ENCODE measurements around the gene FNIP1.

The FNIP1 gene

DNA sequence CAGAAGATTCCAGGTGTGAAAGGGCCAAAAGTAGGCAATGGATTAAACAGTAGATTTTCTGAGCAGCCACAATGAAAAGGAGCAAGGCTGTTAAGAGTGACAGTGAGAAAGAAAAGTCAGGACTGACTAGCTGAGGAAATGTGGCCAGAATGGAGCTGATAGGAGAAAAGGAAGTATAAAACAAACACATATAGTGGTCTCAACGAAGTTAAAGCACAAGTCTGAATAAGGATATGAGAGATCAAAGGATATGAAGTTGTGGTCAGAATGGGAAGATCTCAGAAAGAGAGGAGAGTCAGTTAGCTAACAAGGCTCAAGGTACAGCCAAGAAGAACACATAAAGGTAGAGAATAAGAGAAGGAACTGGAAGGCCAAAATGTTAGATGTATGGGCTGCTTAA, 39.9 kb downstream of the FNIP1 start:
- POLR2A ChIA-PET = no interaction called here
- CTCF ChIA-PET = no interaction called here
- no peak for DNase-seq (ENCODE audit: extremely low spot score)
- no peak for TF ChIP-seq BHLHE40 (IDR thresholded peaks at IDR 0.05; ENCODE audit: borderline replicate concordance)
- no peak for TF ChIP-seq FOXA1 (IDR thresholded peaks at IDR 0.05)
- TF ChIP-seq TARDBP (IDR thresholded peaks at IDR 0.05) = no peak

DNA sequence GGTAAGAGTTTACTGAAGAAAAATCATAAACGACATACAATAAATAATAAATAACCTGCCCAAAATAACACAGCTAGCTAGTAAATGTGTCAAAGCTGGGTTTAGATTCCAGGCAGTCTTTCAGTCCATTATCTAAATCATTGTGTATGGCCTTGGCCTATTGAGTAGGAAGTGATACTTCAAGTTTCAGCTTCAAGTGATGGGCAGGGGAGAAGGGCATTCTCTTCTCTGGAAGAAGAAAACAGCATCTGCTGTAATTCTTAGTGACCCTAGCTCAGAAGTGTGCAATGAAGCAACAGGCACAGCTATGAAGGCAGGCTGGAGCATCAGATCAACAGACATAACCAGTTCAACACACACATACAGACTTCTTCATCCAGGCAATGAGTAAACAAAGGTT, 42.5 kb downstream of the FNIP1 start:
- TF ChIP-seq SP1 (IDR thresholded peaks at IDR 0.05) (no peak), FOXA1 (IDR thresholded peaks at IDR 0.05) (no peak), ARNT (IDR thresholded peaks at IDR 0.05) (no peak), CTBP1 (IDR thresholded peaks at IDR 0.05; ENCODE audit: borderline replicate concordance) (no peak), SUZ12 (IDR thresholded peaks at IDR 0.05) (no peak), TARDBP (IDR thresholded peaks at IDR 0.05) (no peak), BHLHE40 (IDR thresholded peaks at IDR 0.05; ENCODE audit: borderline replicate concordance) (no peak), HDGF (IDR thresholded peaks at IDR 0.05; ENCODE audit: borderline replicate concordance) (no peak), ELF4 (IDR thresholded peaks at IDR 0.05) (no peak), L3MBTL2 (conservative IDR thresholded peaks at IDR 0.05) (no peak), LEF1 (IDR thresholded peaks at IDR 0.05; ENCODE audit: borderline replicate concordance) (no peak), ZNF384 (IDR thresholded peaks at IDR 0.05) (no peak), NFRKB (IDR thresholded peaks at IDR 0.05) (no peak), FOXK2 (IDR thresholded peaks at IDR 0.05) (no peak), FOXM1 (IDR thresholded peaks at IDR 0.05; ENCODE audit: borderline replicate concordance) (no peak)
- TF ChIP-seq, protein P1, sequence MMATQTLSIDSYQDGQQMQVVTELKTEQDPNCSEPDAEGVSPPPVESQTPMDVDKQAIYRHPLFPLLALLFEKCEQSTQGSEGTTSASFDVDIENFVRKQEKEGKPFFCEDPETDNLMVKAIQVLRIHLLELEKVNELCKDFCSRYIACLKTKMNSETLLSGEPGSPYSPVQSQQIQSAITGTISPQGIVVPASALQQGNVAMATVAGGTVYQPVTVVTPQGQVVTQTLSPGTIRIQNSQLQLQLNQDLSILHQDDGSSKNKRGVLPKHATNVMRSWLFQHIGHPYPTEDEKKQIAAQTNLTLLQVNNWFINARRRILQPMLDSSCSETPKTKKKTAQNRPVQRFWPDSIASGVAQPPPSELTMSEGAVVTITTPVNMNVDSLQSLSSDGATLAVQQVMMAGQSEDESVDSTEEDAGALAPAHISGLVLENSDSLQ (IDR thresholded peaks at IDR 0.05) = no peak
- CTCF ChIA-PET = no interaction called here
- no peak for DNase-seq (ENCODE audit: extremely low spot score)
- POLR2A ChIA-PET = interaction anchor here (0.7 kb wide), 1 partner anchor 42 kb away, joined by 3 read pairs; the partner anchor contains the start of gene FNIP1

DNA sequence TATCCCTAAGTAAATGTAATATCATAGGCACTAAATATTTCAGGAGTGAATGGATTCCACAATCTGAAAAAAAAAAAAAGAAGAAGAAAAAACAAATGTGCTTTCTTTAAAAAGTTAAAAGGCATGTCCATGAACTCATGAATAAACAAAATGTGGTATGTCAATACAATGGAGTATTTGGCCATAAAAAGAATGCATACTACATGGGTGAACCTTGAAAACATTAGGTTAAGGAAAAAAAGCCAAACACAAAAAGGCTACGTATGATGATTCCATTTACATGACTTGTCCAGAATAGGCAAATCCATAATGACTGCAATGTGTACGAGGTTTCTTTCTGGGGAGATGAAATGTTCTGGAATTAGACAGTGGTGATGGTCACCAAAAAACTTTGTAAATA, 45.3 kb downstream of the FNIP1 start:
- TF ChIP-seq SP1 (IDR thresholded peaks at IDR 0.05) (no peak), CTBP1 (IDR thresholded peaks at IDR 0.05; ENCODE audit: borderline replicate concordance) (no peak)
- TF ChIP-seq, protein P1 (IDR thresholded peaks at IDR 0.05) = no peak
- POLR2A ChIA-PET = no interaction called here
- CTCF ChIA-PET = no interaction called here
- DNase-seq (ENCODE audit: extremely low spot score) = no peak

DNA sequence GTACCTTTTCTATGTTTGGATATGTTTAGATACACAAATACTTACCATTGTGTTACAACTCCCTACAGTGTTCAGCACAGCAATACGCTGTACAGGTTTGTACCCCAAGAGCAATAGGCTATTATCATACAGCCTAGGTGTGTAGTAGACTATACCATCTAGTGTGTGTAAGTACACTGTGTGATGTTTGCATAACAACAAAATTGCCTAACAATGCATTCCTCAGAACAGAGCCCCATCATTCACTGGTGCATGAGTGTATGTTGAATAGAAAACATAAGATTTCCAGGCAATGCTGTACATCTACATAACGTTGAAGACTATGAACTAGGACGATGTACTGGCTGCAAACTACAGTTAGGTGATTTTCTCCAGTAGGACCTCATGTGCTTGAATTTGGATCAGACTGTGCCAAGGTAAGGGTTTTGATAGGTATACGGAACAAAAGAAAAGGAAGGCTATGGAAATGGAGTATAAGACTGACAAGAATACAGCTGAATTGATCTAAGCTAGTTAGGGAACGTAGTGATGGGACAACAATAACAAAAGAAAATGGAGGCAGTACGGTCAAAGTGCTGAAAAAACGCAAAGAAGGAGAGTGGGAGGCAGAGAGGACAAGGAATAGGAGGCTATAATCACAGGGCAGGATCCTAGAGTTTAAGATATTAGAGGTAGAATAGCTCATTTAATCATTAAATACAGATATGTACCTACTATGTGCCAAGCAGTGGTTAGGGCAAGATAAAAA, 46.9 kb downstream of the FNIP1 start:
- TF ChIP-seq HDGF (IDR thresholded peaks at IDR 0.05; ENCODE audit: borderline replicate concordance) (no peak), NFRKB (IDR thresholded peaks at IDR 0.05) (no peak), ARNT (IDR thresholded peaks at IDR 0.05) (no peak), CTBP1 (IDR thresholded peaks at IDR 0.05; ENCODE audit: borderline replicate concordance) (no peak), L3MBTL2 (conservative IDR thresholded peaks at IDR 0.05) (no peak), SP1 (IDR thresholded peaks at IDR 0.05) (no peak), FOXA1 (IDR thresholded peaks at IDR 0.05) (no peak), LEF1 (IDR thresholded peaks at IDR 0.05; ENCODE audit: borderline replicate concordance) (no peak), BHLHE40 (IDR thresholded peaks at IDR 0.05; ENCODE audit: borderline replicate concordance) (no peak), ELF4 (IDR thresholded peaks at IDR 0.05) (no peak), SUZ12 (IDR thresholded peaks at IDR 0.05) (no peak), FOXM1 (IDR thresholded peaks at IDR 0.05; ENCODE audit: borderline replicate concordance) (no peak), TARDBP (IDR thresholded peaks at IDR 0.05) (no peak), ZNF384 (IDR thresholded peaks at IDR 0.05) (no peak), FOXK2 (IDR thresholded peaks at IDR 0.05) (no peak)
- TF ChIP-seq, protein P1 (IDR thresholded peaks at IDR 0.05) = no peak
- POLR2A ChIA-PET = interaction anchor here (0.8 kb wide), 1 partner anchor 8 kb away, joined by 3 read pairs; no protein-coding TSS in a partner anchor
- no peak for DNase-seq (ENCODE audit: extremely low spot score)
- CTCF ChIA-PET = no interaction called here

DNA sequence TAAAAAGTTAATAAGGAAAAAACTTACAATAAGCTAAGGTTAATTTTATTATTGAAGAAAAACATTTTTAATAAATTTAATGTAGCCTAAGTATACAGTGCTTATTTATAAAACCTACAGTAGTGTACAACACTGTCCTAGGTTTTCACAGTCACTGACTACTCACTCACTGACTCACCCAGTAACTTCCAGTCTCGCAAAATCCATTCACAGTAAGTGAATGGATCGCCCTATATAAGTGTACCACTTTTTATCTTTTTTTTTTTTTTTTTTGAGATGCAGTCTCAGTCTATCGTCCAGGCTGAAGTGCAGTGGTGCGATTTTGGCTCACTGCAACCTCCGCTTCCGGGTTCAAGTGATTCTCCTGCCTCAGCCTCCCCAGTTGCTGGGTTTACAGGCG, 47.7 kb downstream of the FNIP1 start:
- ChIA-PET CTCF (no interaction called here), POLR2A (no interaction called here)
- DNase-seq (ENCODE audit: extremely low spot score) = no peak
- TF ChIP-seq CTBP1 (IDR thresholded peaks at IDR 0.05; ENCODE audit: borderline replicate concordance) (no peak), ZNF384 (IDR thresholded peaks at IDR 0.05) (no peak), FOXK2 (IDR thresholded peaks at IDR 0.05) (no peak), ELF4 (IDR thresholded peaks at IDR 0.05) (no peak), NFRKB (IDR thresholded peaks at IDR 0.05) (no peak), LEF1 (IDR thresholded peaks at IDR 0.05; ENCODE audit: borderline replicate concordance) (no peak), BHLHE40 (IDR thresholded peaks at IDR 0.05; ENCODE audit: borderline replicate concordance) (no peak), HDGF (IDR thresholded peaks at IDR 0.05; ENCODE audit: borderline replicate concordance) (no peak), TARDBP (IDR thresholded peaks at IDR 0.05) (no peak), FOXM1 (IDR thresholded peaks at IDR 0.05; ENCODE audit: borderline replicate concordance) (no peak), SUZ12 (IDR thresholded peaks at IDR 0.05) (no peak)
- TF ChIP-seq, protein P1 (IDR thresholded peaks at IDR 0.05) = no peak

Measured in HEK293T (cell line).